Measurements from ENCODE around the gene CD69.

The CD69 gene

GRCh38 chr12:9730011-9730410, 30.7 kb downstream of the CD69 start:
- TF ChIP-seq TEAD4 (IDR thresholded peaks at IDR 0.05) (no peak), FOXM1 (IDR thresholded peaks at IDR 0.05; ENCODE audit: borderline replicate concordance, low read depth) (no peak), RAD21 (IDR thresholded peaks at IDR 0.05; ENCODE audit: low read depth) (no peak), ZBTB7A (IDR thresholded peaks at IDR 0.05; ENCODE audit: low read depth) (no peak), REST (IDR thresholded peaks at IDR 0.05; ENCODE audit: low read depth) (no peak), USF1 (IDR thresholded peaks at IDR 0.05) (no peak), TCF12 (IDR thresholded peaks at IDR 0.05; ENCODE audit: low read depth) (no peak), EP300 (IDR thresholded peaks at IDR 0.05; ENCODE audit: borderline replicate concordance) (no peak), TAF1 (IDR thresholded peaks at IDR 0.05; ENCODE audit: low read depth) (no peak), YY1 (IDR thresholded peaks at IDR 0.05; ENCODE audit: low read depth) (no peak), CEBPB (IDR thresholded peaks at IDR 0.05) (no peak)

GRCh38 chr12:9729082-9729481, 31.6 kb downstream of the CD69 start:
- no peak for TF ChIP-seq TAF1 (IDR thresholded peaks at IDR 0.05; ENCODE audit: low read depth)
- TF ChIP-seq USF1 (IDR thresholded peaks at IDR 0.05), result no peak
- no peak for TF ChIP-seq NFIC (IDR thresholded peaks at IDR 0.05)
- TF ChIP-seq RAD21 (IDR thresholded peaks at IDR 0.05; ENCODE audit: low read depth), result no peak
- no peak for TF ChIP-seq TEAD4 (IDR thresholded peaks at IDR 0.05)
- no peak for TF ChIP-seq YY1 (IDR thresholded peaks at IDR 0.05; ENCODE audit: low read depth)
- TF ChIP-seq EP300 (IDR thresholded peaks at IDR 0.05; ENCODE audit: borderline replicate concordance), result no peak
- no peak for TF ChIP-seq ZBTB7A (IDR thresholded peaks at IDR 0.05; ENCODE audit: low read depth)
- no peak for TF ChIP-seq CREB1 (IDR thresholded peaks at IDR 0.05; ENCODE audit: low read depth)
- TF ChIP-seq MAX (IDR thresholded peaks at IDR 0.05), result no peak
- no peak for TF ChIP-seq CEBPB (IDR thresholded peaks at IDR 0.05)
- no peak for TF ChIP-seq REST (IDR thresholded peaks at IDR 0.05; ENCODE audit: low read depth)
- no peak for TF ChIP-seq EGR1 (IDR thresholded peaks at IDR 0.05)
- TF ChIP-seq TCF12 (IDR thresholded peaks at IDR 0.05; ENCODE audit: low read depth), result no peak
- no peak for TF ChIP-seq FOXM1 (IDR thresholded peaks at IDR 0.05; ENCODE audit: borderline replicate concordance, low read depth)

- TF ChIP-seq CREB1 (IDR thresholded peaks at IDR 0.05; ENCODE audit: low read depth), result no peak
- no peak for TF ChIP-seq TCF12 (IDR thresholded peaks at IDR 0.05; ENCODE audit: low read depth)
Observed at GRCh38 chr12:9727813-9728212, 32.9 kb downstream of the CD69 start.

GRCh38 chr12:9725213-9725870, 35.4 kb downstream of the CD69 start:
- TF ChIP-seq TCF12 (IDR thresholded peaks at IDR 0.05; ENCODE audit: low read depth), result no peak
- no peak for TF ChIP-seq FOXM1 (IDR thresholded peaks at IDR 0.05; ENCODE audit: borderline replicate concordance, low read depth)
- TF ChIP-seq NFIC (IDR thresholded peaks at IDR 0.05), result no peak
- no peak for TF ChIP-seq RAD21 (IDR thresholded peaks at IDR 0.05; ENCODE audit: low read depth)
- TF ChIP-seq REST (IDR thresholded peaks at IDR 0.05; ENCODE audit: low read depth), result no peak
- no peak for TF ChIP-seq TAF1 (IDR thresholded peaks at IDR 0.05; ENCODE audit: low read depth)
- TF ChIP-seq TEAD4 (IDR thresholded peaks at IDR 0.05), result no peak
- no peak for TF ChIP-seq CREB1 (IDR thresholded peaks at IDR 0.05; ENCODE audit: low read depth)
- no peak for TF ChIP-seq MAX (IDR thresholded peaks at IDR 0.05)
- TF ChIP-seq CEBPB (IDR thresholded peaks at IDR 0.05), result no peak
- TF ChIP-seq EP300 (IDR thresholded peaks at IDR 0.05; ENCODE audit: borderline replicate concordance), result no peak
- no peak for TF ChIP-seq YY1 (IDR thresholded peaks at IDR 0.05; ENCODE audit: low read depth)
- TF ChIP-seq USF1 (IDR thresholded peaks at IDR 0.05), result no peak
- no peak for TF ChIP-seq EGR1 (IDR thresholded peaks at IDR 0.05)
- TF ChIP-seq ZBTB7A (IDR thresholded peaks at IDR 0.05; ENCODE audit: low read depth), result no peak

Measured in Ishikawa (cell line).